Heart left ventricle (tissue), 16 donors: Measurements from ENCODE around the gene SETBP1. TPM values are rescaled to one million over a fixed set of nuclear protein-coding genes. Genes with fewer than 3 reads are reported as not detected.

Experiments
- ATAC-seq, 4 donors: fragments of 200-7000 bp; cut with Tn5 transposase; one replicate each; pipeline ENCODE4 v1.9.1; 2020 to 2022; ENCODE audit warnings: moderate library complexity in 4 of 4, mild to moderate bottlenecking in 3 of 4, moderate number of reproducible peaks in 1 of 4
- DNase-seq, 5 donors: peaks; one replicate each; pipeline ENCODE4 v3.0.0-alpha.2; 2020
- H3K27ac ChIP-seq, 12 donors: fragments of 200-600 bp; sonication (generic) in 4 of 12; one replicate each; pipeline versions ENCODE4 v1.5.0 to v1.8.0; 2016 to 2022; ENCODE audit warnings: mild to moderate bottlenecking in 2 of 12
- H3K27me3 ChIP-seq, 9 donors: fragments of 200-600 bp; sonication (generic) in 2 of 9; one replicate each; pipeline versions ENCODE4 v1.5.1 to v1.8.0; 2016 to 2022; ENCODE audit warnings: mild to moderate bottlenecking in 3 of 9
- H3K36me3 ChIP-seq, 9 donors: fragments of 200-600 bp; sonication (generic) in 2 of 9; one replicate each; pipeline versions ENCODE4 v1.5.0 to v1.8.0; 2018 to 2022; ENCODE audit warnings: mild to moderate bottlenecking in 2 of 9
- H3K4me1 ChIP-seq, 12 donors: fragments of 200-600 bp; sonication (generic) in 4 of 12; one replicate each; pipeline versions ENCODE4 v1.5.0 to v1.8.0; 2016 to 2022; ENCODE audit warnings: mild to moderate bottlenecking in 3 of 12
- H3K4me3 ChIP-seq, 12 donors: fragments of 200-600 bp; sonication (generic) in 4 of 12; one replicate each; pipeline versions ENCODE4 v1.5.0 to v1.8.0; 2017 to 2022; ENCODE audit warnings: mild to moderate bottlenecking in 9 of 12, moderate library complexity in 4 of 12
- H3K9me3 ChIP-seq, 12 donors: fragments of 200-600 bp; sonication (generic) in 4 of 12; one replicate each; pipeline versions ENCODE4 v1.5.0 to v1.8.0; 2016 to 2022; ENCODE audit warnings: mild to moderate bottlenecking in 1 of 12
- POLR2A ChIP-seq, 2 donors: fragments of 450-650 bp; IDR thresholded peaks; one replicate each; pipeline ENCODE4 v1.6.1; 2017; ENCODE audit warnings: antibody characterized with exemption in 2 of 2, mild to moderate bottlenecking in 2 of 2, moderate library complexity in 2 of 2
- WGBS, 4 donors: extraction: QIAGEN DNeasy Blood & Tissue Kit in 2 of 4; methylation state at CpG; one replicate each; pipeline versions ENCODE4 v1.1.5 to v1.1.7; 2013 to 2018; 5-methylcytosine and 5-hydroxymethylcytosine counted together
- intact Hi-C, 10 donors: fragments of 100-400 bp; cut with DNase I; formaldehyde crosslinking; loops; one replicate each; pipeline versions ENCODE4 v1.11.1 to v1.14.2; 2022
- polyA plus RNA-seq, 2 donors: library from polyadenylated mRNA; stranded (reverse); fragments of 200-250 nt; gene quantifications; one replicate each; pipeline ENCODE4 v1.2.3, GENCODE V29; 2013
- total RNA-seq, 9 donors: library from RNA; depleted of rRNA in 2 of 9; stranded (reverse); fragments of >200 nt in 2 of 9; fragmentation: NEBNext Ultra II Directional in 3 of 9; extraction: Animal tissue kit (Norgen Biotek cat#: 25700) in 3 of 9; gene quantifications; one replicate each; pipeline versions ENCODE4 v1.1.0 to v1.2.4, GENCODE V29; 2016 to 2023
- TF ChIP-seq, protein P1 (sequence below), 12 donors: fragments of 200-600 bp; sonication (generic) in 4 of 12; IDR thresholded peaks; one replicate each; pipeline versions ENCODE4 v1.5.0 to v1.8.0; 2018 to 2022; ENCODE audit warnings: antibody characterized with exemption in 12 of 12, mild to moderate bottlenecking in 5 of 12
- donor health status: ischemic (EF 13 %, LVEDD 7.1; RV severe dilation, severe dysfunction).
- donor health status: healthy with polysubstance abuse.
- donor health status: DM: no; HTN: yes; CAD: no.
- donor health status: DM: no; HTN: no; CAD: no.
- donor health status: ischemic (EF 25% LVEDD 6.9; RV normal size, moderate dysfunction).
- donor health status: ischemic (EF 25% LVEDD 5.7; RV mildly dilated, moderate dysfunction).
- donor health status: healthy.
- donor health status: DM: yes; HTN: yes; CAD: no.
- donor health status: ischemic (EF 35%, LVEDD 5.7; RV mildly dilated, moderate dysfunction).
- donor health status: nonischemic (EF 11% LVEDD 7.7; RV severe dilation, severe dysfunction).
- donor health status: DM: yes; HTN: yes; CAD: no.
- donor health status: PGD.
- donor health status: ischemic (EF 29% LVEDD 5.4; RV normal size, mild dysfunction).
- donor health status: nonischemic (EF 23%, LVEDD 6.1; RV moderate dilation, normal function).

Gene SETBP1
- total and polyA plus RNA-seq, 11 donors = 1.2 to 10.6 (median 5.5) TPM

DNA sequence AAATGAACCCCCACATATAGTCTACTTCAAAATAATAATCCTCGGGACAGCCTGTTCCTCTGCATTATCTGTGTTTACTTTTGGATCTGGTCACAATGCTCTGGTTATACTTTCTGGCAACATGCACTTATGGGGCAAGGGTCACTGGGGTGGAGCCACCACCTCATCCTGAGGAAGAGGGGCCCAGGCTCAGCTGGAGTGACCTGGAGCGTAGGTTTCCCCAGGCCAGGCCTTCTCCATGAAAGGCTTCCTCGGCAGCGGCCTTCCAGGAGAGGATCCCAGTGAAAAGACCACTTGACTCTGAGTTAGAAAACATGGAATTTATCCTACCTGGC is 237.4 kb downstream of the SETBP1 start:
- Histone ChIP-seq H3K4me1 (peaks cover 0 to 35% (median 15%) of the 10 kb centered on the region in 12 donors), H3K27me3 (no peaks in the 10 kb centered on the region), H3K36me3 (no peaks in the 10 kb centered on the region), H3K9me3 (no peaks in the 10 kb centered on the region), H3K27ac (peak overlapping the region in 2 of 12 donors; percentile 6 to 52), H3K4me3 (no peak overlapping the region)
- peak; percentile 46 to 83 (median 65) for ATAC-seq
- DNase-seq = no peak
- WGBS, 4 donors = 76 to 84% (median 80%) methylated on average over 4 of the region's 4 CpGs
- intact Hi-C loops = loop anchor here in 3 of 10 donors (10.0 kb wide), 2 partner anchors 297 to 467 kb away; no protein-coding TSS in a partner anchor
- TF ChIP-seq, protein P1, sequence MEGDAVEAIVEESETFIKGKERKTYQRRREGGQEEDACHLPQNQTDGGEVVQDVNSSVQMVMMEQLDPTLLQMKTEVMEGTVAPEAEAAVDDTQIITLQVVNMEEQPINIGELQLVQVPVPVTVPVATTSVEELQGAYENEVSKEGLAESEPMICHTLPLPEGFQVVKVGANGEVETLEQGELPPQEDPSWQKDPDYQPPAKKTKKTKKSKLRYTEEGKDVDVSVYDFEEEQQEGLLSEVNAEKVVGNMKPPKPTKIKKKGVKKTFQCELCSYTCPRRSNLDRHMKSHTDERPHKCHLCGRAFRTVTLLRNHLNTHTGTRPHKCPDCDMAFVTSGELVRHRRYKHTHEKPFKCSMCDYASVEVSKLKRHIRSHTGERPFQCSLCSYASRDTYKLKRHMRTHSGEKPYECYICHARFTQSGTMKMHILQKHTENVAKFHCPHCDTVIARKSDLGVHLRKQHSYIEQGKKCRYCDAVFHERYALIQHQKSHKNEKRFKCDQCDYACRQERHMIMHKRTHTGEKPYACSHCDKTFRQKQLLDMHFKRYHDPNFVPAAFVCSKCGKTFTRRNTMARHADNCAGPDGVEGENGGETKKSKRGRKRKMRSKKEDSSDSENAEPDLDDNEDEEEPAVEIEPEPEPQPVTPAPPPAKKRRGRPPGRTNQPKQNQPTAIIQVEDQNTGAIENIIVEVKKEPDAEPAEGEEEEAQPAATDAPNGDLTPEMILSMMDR (IDR thresholded peaks at IDR 0.05) = no peak
- no peak for TF ChIP-seq POLR2A (IDR thresholded peaks at IDR 0.05)

DNA sequence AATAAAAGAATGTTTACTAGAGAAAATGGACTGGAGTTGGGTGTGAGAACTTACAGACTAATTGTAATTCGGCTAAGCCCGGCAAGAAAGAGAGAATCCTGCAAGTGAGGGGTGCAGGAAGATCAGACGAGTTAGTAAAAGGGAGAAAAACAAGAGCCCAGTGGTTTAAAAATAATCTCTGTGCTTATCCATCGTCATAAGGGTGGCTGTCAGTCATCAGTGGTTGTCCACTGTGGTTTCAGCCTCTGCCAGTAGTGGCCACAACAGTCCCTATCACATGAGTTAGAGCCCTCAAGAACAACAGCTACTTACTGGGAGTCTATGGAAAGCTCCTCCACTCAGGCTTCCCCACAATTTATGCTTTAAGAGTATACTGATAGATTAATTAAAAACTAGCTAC is 239.8 kb downstream of the SETBP1 start:
- DNase-seq (no peak), ATAC-seq (peak in 1 of 4 donors; percentile 37)
- Histone ChIP-seq H3K9me3 (no peaks in the 10 kb centered on the region), H3K27me3 (no peaks in the 10 kb centered on the region), H3K27ac (no peak overlapping the region), H3K4me3 (no peak overlapping the region), H3K36me3 (no peaks in the 10 kb centered on the region), H3K4me1 (peaks cover 0 to 45% (median 15%) of the 10 kb centered on the region in 12 donors)
- 69 to 79% (median 72%) methylated on average over 4 of the region's 4 CpGs for WGBS, 4 donors
- TF ChIP-seq POLR2A (IDR thresholded peaks at IDR 0.05) = no peak
- TF ChIP-seq, protein P1 (IDR thresholded peaks at IDR 0.05) = no peak
- intact Hi-C loops = no loop called here

DNA sequence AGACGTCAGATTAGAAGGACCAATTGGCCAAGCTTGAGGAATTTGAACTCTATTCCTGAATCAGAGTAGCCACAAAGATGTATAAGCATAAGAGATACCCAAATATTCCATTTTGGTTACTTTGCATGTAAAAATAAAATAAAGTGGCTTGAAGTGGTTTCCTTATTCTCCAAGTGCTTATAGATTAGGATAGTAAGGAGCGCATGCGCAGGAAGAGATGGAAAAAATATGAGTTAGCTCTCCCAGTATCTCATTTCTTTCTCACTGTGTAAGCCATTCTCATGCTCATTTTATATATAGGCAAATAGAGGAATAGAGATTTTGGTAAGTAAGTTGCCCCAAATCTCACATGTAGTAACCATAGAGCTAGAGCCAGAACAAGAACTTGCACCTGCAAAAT is 241.3 kb downstream of the SETBP1 start:
- Histone ChIP-seq H3K27me3 (no peaks in the 10 kb centered on the region), H3K36me3 (no peaks in the 10 kb centered on the region), H3K4me3 (no peak overlapping the region), H3K27ac (no peak overlapping the region), H3K9me3 (no peaks in the 10 kb centered on the region), H3K4me1 (peaks cover 0 to 32% (median 12%) of the 10 kb centered on the region in 12 donors)
- intact Hi-C loops = no loop called here
- TF ChIP-seq POLR2A (IDR thresholded peaks at IDR 0.05) = no peak
- TF ChIP-seq, protein P1 (IDR thresholded peaks at IDR 0.05) = no peak
- WGBS, 4 donors = 97 to 99% (median 98%) methylated on average over 3 of the region's 3 CpGs
- ATAC-seq = no peak
- no peak for DNase-seq

DNA sequence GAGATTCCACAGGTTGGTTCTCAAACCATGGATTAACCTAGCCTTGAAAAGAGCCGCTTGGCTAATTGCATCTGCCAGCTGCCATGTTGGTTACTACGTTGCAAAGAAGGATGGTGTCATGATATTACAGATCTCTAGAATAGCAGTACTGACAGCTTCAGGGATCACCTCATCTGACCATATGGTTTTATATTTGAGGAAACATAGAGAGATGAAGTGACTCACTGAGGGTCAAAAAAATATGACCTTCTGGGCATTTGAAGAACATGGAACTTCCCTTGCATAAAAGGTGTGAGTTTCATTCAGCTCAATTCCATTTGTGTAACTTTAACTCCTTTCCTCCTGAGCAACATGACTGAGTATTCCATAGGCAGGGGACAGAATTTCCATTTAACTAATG is 242.3 kb downstream of the SETBP1 start:
- intact Hi-C loops = no loop called here
- ATAC-seq (no peak), DNase-seq (no peak)
- TF ChIP-seq, protein P1 (IDR thresholded peaks at IDR 0.05) = no peak
- TF ChIP-seq POLR2A (IDR thresholded peaks at IDR 0.05) = no peak
- Histone ChIP-seq H3K36me3 (no peaks in the 10 kb centered on the region), H3K4me1 (peaks cover 0 to 25% (median 3%) of the 10 kb centered on the region in 12 donors), H3K27me3 (no peaks in the 10 kb centered on the region), H3K9me3 (peaks cover 0 to 2% (median 0%) of the 10 kb centered on the region in 12 donors), H3K27ac (no peak overlapping the region), H3K4me3 (no peak overlapping the region)
- WGBS, 4 donors = 88 to 92% (median 91%) methylated on average over 2 of the region's 2 CpGs
